Measurements from ENCODE around the gene TPP1.

TPP1 gene

DNA sequence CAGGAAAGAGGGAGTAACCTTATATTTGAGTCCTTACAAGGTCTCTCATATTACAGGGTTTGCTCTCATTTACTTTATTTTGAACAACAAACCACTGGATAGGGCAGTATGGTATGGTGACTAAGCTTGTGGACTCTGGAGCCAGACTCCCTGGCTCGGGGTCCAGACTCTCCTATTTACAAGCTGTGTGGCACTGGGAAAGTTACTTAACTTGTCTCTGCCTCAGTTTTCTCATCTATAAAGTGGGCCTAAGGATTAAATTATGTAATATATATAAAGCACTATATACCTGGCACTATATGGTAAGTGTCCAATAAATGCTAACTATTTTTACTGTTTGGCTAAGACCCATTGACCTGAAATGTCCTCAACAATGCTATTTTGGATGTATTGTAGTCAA is 38.1 kb upstream of the TPP1 start:
- H2BK5ac ChIP-seq (ENCODE audit: low read depth, low read length, poor library complexity, severe bottlenecking): no peak overlapping the region
- DNase-seq: no peak
- H3K9me3 ChIP-seq (ENCODE audit: control insufficient read depth, low read length): no peaks in the 10 kb centered on the region
- no peak overlapping the region for H2AFZ ChIP-seq (ENCODE audit: low read depth, low read length)
- H3K27me3 ChIP-seq (ENCODE audit: control insufficient read depth in 1 of 2, insufficient read depth in 1 of 2, low read length in 2 of 2): peaks cover 42% of the 10 kb centered on the region in 2 experiments
- H2BK120ac ChIP-seq (ENCODE audit: low read depth, low read length): no peak overlapping the region
- no peaks in the 10 kb centered on the region for H3K79me1 ChIP-seq (replicated peaks; ENCODE audit: low read length, poor library complexity, severe bottlenecking)
- no peak overlapping the region for H3K4ac ChIP-seq (ENCODE audit: low read depth in 1 of 2, low read length in 2 of 2)
- H2BK15ac ChIP-seq (ENCODE audit: low read depth, poor library complexity, severe bottlenecking): no peak overlapping the region
- no peak overlapping the region for H2BK12ac ChIP-seq (ENCODE audit: low read length in 2 of 2)
- no peak overlapping the region for H3K14ac ChIP-seq (ENCODE audit: low read length in 2 of 2)
- no peak overlapping the region for H4K91ac ChIP-seq (ENCODE audit: low read length)
- H3K4me1 ChIP-seq (ENCODE audit: control insufficient read depth, insufficient read depth, low read depth, low read length): peaks cover 7% of the 10 kb centered on the region
- H3K18ac ChIP-seq (ENCODE audit: low read depth in 1 of 2, low read length in 2 of 2): no peak overlapping the region
- no peaks in the 10 kb centered on the region for H3K36me3 ChIP-seq (ENCODE audit: control insufficient read depth in 1 of 2, insufficient read depth in 2 of 2, low read depth in 1 of 2, low read length in 2 of 2)
- H4K8ac ChIP-seq (ENCODE audit: low read length): no peak overlapping the region
- H3K9ac ChIP-seq (ENCODE audit: low read length): no peak overlapping the region
- WGBS: 20% methylated on average over 1 of the region's 1 CpG
- no peak overlapping the region for H3K23ac ChIP-seq (ENCODE audit: low read length in 2 of 2)
- no peak overlapping the region for H3K4me3 ChIP-seq (ENCODE audit: insufficient read depth in 1 of 2, low read depth in 1 of 2, low read length in 2 of 2)
- no peak overlapping the region for H2AK5ac ChIP-seq (ENCODE audit: low read length, severe bottlenecking)
- H3K27ac ChIP-seq (ENCODE audit: low read length, poor library complexity, severe bottlenecking): no peak overlapping the region
- H3K4me2 ChIP-seq (ENCODE audit: low read length, poor library complexity, severe bottlenecking): no peak overlapping the region

DNA sequence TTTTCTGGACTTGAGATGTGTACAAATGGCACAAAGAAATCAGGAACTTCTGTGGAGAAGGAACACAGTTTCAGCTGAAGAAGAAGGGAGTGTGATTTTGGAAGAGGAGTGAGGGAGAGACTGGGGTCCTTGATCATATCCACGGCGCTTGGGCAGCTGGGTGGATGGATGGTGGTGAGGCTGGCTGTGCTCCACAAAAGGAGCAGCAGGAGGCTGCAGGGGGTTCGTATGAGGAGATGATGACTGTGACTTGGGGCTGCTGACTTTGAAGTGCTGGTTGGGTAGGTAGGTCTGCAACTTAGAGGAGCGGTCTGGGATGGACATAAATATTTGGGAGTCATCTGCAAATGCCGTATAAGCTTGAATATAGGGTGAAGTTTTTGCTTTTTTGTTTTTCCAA is 37.7 kb upstream of the TPP1 start:
- WGBS: 38% methylated on average over 4 of the region's 5 CpGs

DNA sequence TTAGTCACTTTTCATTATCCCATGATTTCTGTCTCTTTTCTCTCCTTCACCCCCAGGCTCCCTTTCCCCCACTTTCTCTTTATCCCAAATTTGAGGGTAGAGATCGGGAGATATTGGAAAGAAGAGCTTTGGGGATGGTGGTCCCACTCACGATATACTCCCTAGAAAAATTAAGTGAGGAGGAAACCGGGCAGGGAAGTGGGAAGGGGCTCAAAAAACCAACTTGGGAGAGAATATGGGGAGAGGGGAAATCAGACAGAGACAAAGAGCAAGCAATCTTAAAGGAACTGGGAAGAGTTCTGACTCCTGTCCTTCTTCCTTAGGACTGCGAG is 37.3 kb upstream of the TPP1 start:
- H3K79me1 ChIP-seq (replicated peaks; ENCODE audit: low read length, poor library complexity, severe bottlenecking): no peaks in the 10 kb centered on the region
- H2BK5ac ChIP-seq (ENCODE audit: low read depth, low read length, poor library complexity, severe bottlenecking): no peak overlapping the region
- no peak overlapping the region for H4K91ac ChIP-seq (ENCODE audit: low read length)
- no peak overlapping the region for H2BK15ac ChIP-seq (ENCODE audit: low read depth, poor library complexity, severe bottlenecking)
- no peak overlapping the region for H3K4me3 ChIP-seq (ENCODE audit: insufficient read depth in 1 of 2, low read depth in 1 of 2, low read length in 2 of 2)
- no peak overlapping the region for H2BK120ac ChIP-seq (ENCODE audit: low read depth, low read length)
- H3K4ac ChIP-seq (ENCODE audit: low read depth in 1 of 2, low read length in 2 of 2): no peak overlapping the region
- no peaks in the 10 kb centered on the region for H3K36me3 ChIP-seq (ENCODE audit: control insufficient read depth in 1 of 2, insufficient read depth in 2 of 2, low read depth in 1 of 2, low read length in 2 of 2)
- no peaks in the 10 kb centered on the region for H3K9me3 ChIP-seq (ENCODE audit: control insufficient read depth, low read length)
- peaks cover 7% of the 10 kb centered on the region for H3K4me1 ChIP-seq (ENCODE audit: control insufficient read depth, insufficient read depth, low read depth, low read length)
- peak overlapping the region; percentile 17 to 95 for H3K18ac ChIP-seq (ENCODE audit: low read depth in 1 of 2, low read length in 2 of 2)
- peaks cover 45 to 50% of the 10 kb centered on the region in 2 experiments for H3K27me3 ChIP-seq (ENCODE audit: control insufficient read depth in 1 of 2, insufficient read depth in 1 of 2, low read length in 2 of 2)
- no peak overlapping the region for H3K27ac ChIP-seq (ENCODE audit: low read length, poor library complexity, severe bottlenecking)
- WGBS: 55% methylated on average over 4 of the region's 4 CpGs
- no peak overlapping the region for H4K8ac ChIP-seq (ENCODE audit: low read length)
- no peak overlapping the region for H2AFZ ChIP-seq (ENCODE audit: low read depth, low read length)
- H2AK5ac ChIP-seq (ENCODE audit: low read length, severe bottlenecking): no peak overlapping the region
- no peak overlapping the region for H3K14ac ChIP-seq (ENCODE audit: low read length in 2 of 2)
- H3K9ac ChIP-seq (ENCODE audit: low read length): no peak overlapping the region
- DNase-seq: no peak
- no peak overlapping the region for H3K23ac ChIP-seq (ENCODE audit: low read length in 2 of 2)
- H3K4me2 ChIP-seq (ENCODE audit: low read length, poor library complexity, severe bottlenecking): no peak overlapping the region
- peak overlapping the region in 1 of 2 experiments; percentile 89 for H2BK12ac ChIP-seq (ENCODE audit: low read length in 2 of 2)

More for the DNA sequence above, 37.7 kb upstream of the TPP1 start:
- no peaks in the 10 kb centered on the region for H3K9me3 ChIP-seq (ENCODE audit: control insufficient read depth, low read length)
- no peak overlapping the region for H3K23ac ChIP-seq (ENCODE audit: low read length in 2 of 2)
- H4K91ac ChIP-seq (ENCODE audit: low read length): peak overlapping the region; percentile 71
- H3K14ac ChIP-seq (ENCODE audit: low read length in 2 of 2): no peak overlapping the region
- H2BK15ac ChIP-seq (ENCODE audit: low read depth, poor library complexity, severe bottlenecking): no peak overlapping the region
- no peak overlapping the region for H3K9ac ChIP-seq (ENCODE audit: low read length)
- no peak overlapping the region for H3K27ac ChIP-seq (ENCODE audit: low read length, poor library complexity, severe bottlenecking)
- H4K8ac ChIP-seq (ENCODE audit: low read length): no peak overlapping the region
- no peak overlapping the region for H2BK120ac ChIP-seq (ENCODE audit: low read depth, low read length)
- H2BK5ac ChIP-seq (ENCODE audit: low read depth, low read length, poor library complexity, severe bottlenecking): no peak overlapping the region
- no peak overlapping the region for H3K4ac ChIP-seq (ENCODE audit: low read depth in 1 of 2, low read length in 2 of 2)
- no peak overlapping the region for H3K4me2 ChIP-seq (ENCODE audit: low read length, poor library complexity, severe bottlenecking)
- no peak overlapping the region for H3K4me3 ChIP-seq (ENCODE audit: insufficient read depth in 1 of 2, low read depth in 1 of 2, low read length in 2 of 2)
- no peak for DNase-seq
- no peaks in the 10 kb centered on the region for H3K36me3 ChIP-seq (ENCODE audit: control insufficient read depth in 1 of 2, insufficient read depth in 2 of 2, low read depth in 1 of 2, low read length in 2 of 2)
- peaks cover 7% of the 10 kb centered on the region for H3K4me1 ChIP-seq (ENCODE audit: control insufficient read depth, insufficient read depth, low read depth, low read length)
- H3K79me1 ChIP-seq (replicated peaks; ENCODE audit: low read length, poor library complexity, severe bottlenecking): no peaks in the 10 kb centered on the region
- H2AFZ ChIP-seq (ENCODE audit: low read depth, low read length): no peak overlapping the region
- no peak overlapping the region for H3K18ac ChIP-seq (ENCODE audit: low read depth in 1 of 2, low read length in 2 of 2)
- H3K27me3 ChIP-seq (ENCODE audit: control insufficient read depth in 1 of 2, insufficient read depth in 1 of 2, low read length in 2 of 2): peaks cover 42 to 46% of the 10 kb centered on the region in 2 experiments
- no peak overlapping the region for H2AK5ac ChIP-seq (ENCODE audit: low read length, severe bottlenecking)
- H2BK12ac ChIP-seq (ENCODE audit: low read length in 2 of 2): peak overlapping the region in 1 of 2 experiments; percentile 15

DNA sequence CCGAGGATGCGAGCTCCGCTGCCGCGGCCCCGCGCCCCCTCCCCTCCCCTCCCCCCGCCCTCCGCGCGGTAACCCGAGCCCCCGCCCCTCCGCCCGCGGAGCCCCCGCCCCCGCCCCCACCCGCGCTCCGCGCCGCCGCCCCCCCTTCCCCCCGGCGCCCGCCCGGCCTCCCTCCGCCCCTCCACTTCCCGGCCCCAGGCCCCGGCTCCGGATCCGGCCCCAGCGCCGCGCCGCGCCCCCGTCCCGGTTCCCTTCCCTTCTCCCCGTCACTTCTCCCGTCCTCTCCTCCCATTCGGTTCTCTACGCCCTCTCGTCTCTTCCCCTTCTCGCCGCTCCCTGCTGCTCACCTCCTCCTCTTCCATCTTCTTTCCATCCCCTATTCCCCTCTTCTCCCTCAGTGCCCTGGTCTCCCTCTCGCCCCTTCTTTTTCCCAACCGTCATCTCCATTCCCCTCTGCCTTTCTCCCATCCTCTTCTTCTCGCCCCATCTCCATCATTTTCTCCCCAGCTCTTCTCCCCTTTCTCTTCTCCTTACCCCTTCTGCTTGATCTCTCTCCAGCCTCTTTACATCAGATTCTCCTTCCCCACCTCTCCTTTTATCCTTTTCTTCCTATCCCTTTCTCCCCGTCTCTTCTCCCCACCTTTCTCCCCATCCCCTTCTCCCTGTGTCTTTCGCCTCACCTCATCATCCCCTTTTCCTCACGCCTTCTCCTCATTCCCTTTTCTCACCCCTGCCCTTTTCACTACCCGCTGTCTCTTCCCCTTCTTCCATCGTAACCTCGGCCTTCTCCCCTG is 36.8 kb upstream of the TPP1 start, which contains the start of gene DCHS1:
Gene DCHS1, minus strand, starts transcription at position 20 of the 794 bp plus-strand sequence. CDS start 14,196 bp downstream, outside the sequence.
- peak within 1 kb of the TSS; percentile 78 for H4K8ac ChIP-seq (ENCODE audit: low read length)
- H3K9ac ChIP-seq (ENCODE audit: low read length): peak within 1 kb of the TSS; percentile 28
- H3K4ac ChIP-seq (ENCODE audit: low read depth in 1 of 2, low read length in 2 of 2): peak within 1 kb of the TSS; percentile 81 to 99
- no peak within 1 kb of the TSS for H2AK5ac ChIP-seq (ENCODE audit: low read length, severe bottlenecking)
- H3K4me2 ChIP-seq (ENCODE audit: low read length, poor library complexity, severe bottlenecking): peak within 1 kb of the TSS; percentile 63
- no peak within 1 kb of the TSS for H2BK5ac ChIP-seq (ENCODE audit: low read depth, low read length, poor library complexity, severe bottlenecking)
- H2AFZ ChIP-seq (ENCODE audit: low read depth, low read length): peak within 1 kb of the TSS; percentile 74
- H3K9me3 ChIP-seq (ENCODE audit: control insufficient read depth, low read length): no peaks in the 10 kb centered on the region
- 5% methylated on average over 28 of the region's 56 CpGs for WGBS
- H2BK15ac ChIP-seq (ENCODE audit: low read depth, poor library complexity, severe bottlenecking): peak within 1 kb of the TSS; percentile 60
- H3K27me3 ChIP-seq (ENCODE audit: control insufficient read depth in 1 of 2, insufficient read depth in 1 of 2, low read length in 2 of 2): peaks cover 49 to 56% of the 10 kb centered on the region in 2 experiments
- H3K4me3 ChIP-seq (ENCODE audit: insufficient read depth in 1 of 2, low read depth in 1 of 2, low read length in 2 of 2): peak within 1 kb of the TSS; percentile 64 to 66
- peak within 1 kb of the TSS; percentile 49 to 89 for H2BK12ac ChIP-seq (ENCODE audit: low read length in 2 of 2)
- peak within 1 kb of the TSS; percentile 93 for H4K91ac ChIP-seq (ENCODE audit: low read length)
- H3K18ac ChIP-seq (ENCODE audit: low read depth in 1 of 2, low read length in 2 of 2): peak within 1 kb of the TSS; percentile 77 to 95
- H3K23ac ChIP-seq (ENCODE audit: low read length in 2 of 2): peak within 1 kb of the TSS in 1 of 2 experiments; percentile 83
- H3K14ac ChIP-seq (ENCODE audit: low read length in 2 of 2): peak within 1 kb of the TSS in 1 of 2 experiments; percentile 96
- H3K36me3 ChIP-seq (ENCODE audit: control insufficient read depth in 1 of 2, insufficient read depth in 2 of 2, low read depth in 1 of 2, low read length in 2 of 2): no peaks in the 10 kb centered on the region
- no peak within 1 kb of the TSS for H3K27ac ChIP-seq (ENCODE audit: low read length, poor library complexity, severe bottlenecking)
- H2BK120ac ChIP-seq (ENCODE audit: low read depth, low read length): peak within 1 kb of the TSS; percentile 87
- H3K4me1 ChIP-seq (ENCODE audit: control insufficient read depth, insufficient read depth, low read depth, low read length): peaks cover 7% of the 10 kb centered on the region
- no peaks in the 10 kb centered on the region for H3K79me1 ChIP-seq (replicated peaks; ENCODE audit: low read length, poor library complexity, severe bottlenecking)
- peak; percentile 26 for DNase-seq
